WTC11 (cell line): ENCODE measurements around the gene OR14A16. TPM values are rescaled to one million over a fixed set of nuclear protein-coding genes. Genes with fewer than 3 reads are reported as not detected.

Experiments
- ATAC-seq: fragments of 200-7000 bp; cut with Tn5 transposase; 2 replicates; pipeline ENCODE4 v1.10.0; 2021; ENCODE audit warnings: mild to moderate bottlenecking, moderate library complexity
- Bru-seq: library from RNA; stranded (reverse); fragments of 400-500 nt; gene quantifications from one replicate; lab custom pipeline; 2021; lab: Mats Ljungman, UMichigan
- CTCF ChIA-PET: fragments of 300-600 bp; sonication (Branson Sonifier 250); formaldehyde crosslinking; loops from one replicate; lab custom pipeline; 2021; ENCODE audit warnings: antibody characterized with exemption; lab: Charles Lee
- POLR2A ChIA-PET: fragments of 350-600 bp; sonication (Branson Sonifier 250); formaldehyde crosslinking; loops from one replicate; lab custom pipeline; 2021; ENCODE audit warnings: antibody characterized with exemption; lab: Charles Lee
- DNase-seq: peaks from one replicate; pipeline ENCODE4 v3.0.0; 2021; ENCODE audit warnings: low spot score
- H3K27ac Mint-ChIP-seq: 2 replicates; pipeline ENCODE4 v1.8.0; 2021; ENCODE audit warnings: mixed read lengths
- H3K27me3 Mint-ChIP-seq: 2 replicates; pipeline ENCODE4 v1.8.0; 2021; ENCODE audit warnings: low read depth, mild to moderate bottlenecking, moderate library complexity, mixed read lengths
- H3K36me3 Mint-ChIP-seq: 2 replicates; pipeline ENCODE4 v1.8.0; 2021; ENCODE audit warnings: mixed read lengths
- H3K4me1 Mint-ChIP-seq: 2 replicates; pipeline ENCODE4 v1.8.0; 2022; ENCODE audit warnings: mixed read lengths
- H3K4me3 Mint-ChIP-seq: 2 replicates; pipeline ENCODE4 v1.8.0; 2021; ENCODE audit warnings: mild to moderate bottlenecking, moderate library complexity, mixed read lengths
- H3K9me3 Mint-ChIP-seq: 2 replicates; pipeline ENCODE4 v1.8.0; 2021; ENCODE audit warnings: mixed read lengths
- AR ChIP-seq: fragments of 250-450 bp; sonication (Bioruptor Pico); IDR thresholded peaks from 2 replicates; pipeline ENCODE4 v1.9.0; 2021; ENCODE audit warnings: mild to moderate bottlenecking
- CBFB ChIP-seq: sonication (generic); formaldehyde crosslinking; IDR thresholded peaks from 2 replicates; pipeline ENCODE4 v1.8.1; 2022; ENCODE audit warnings: mild to moderate bottlenecking, low read depth, missing genetic modification reagents
- E2F1 ChIP-seq: sonication (generic); formaldehyde crosslinking; IDR thresholded peaks from 2 replicates; pipeline ENCODE4 v1.8.0; 2022; ENCODE audit warnings: mild to moderate bottlenecking, missing genetic modification reagents
- EMX1 ChIP-seq: fragments of 250-450 bp; sonication (Bioruptor Pico); IDR thresholded peaks from 2 replicates; pipeline ENCODE4 v1.8.0; 2021; ENCODE audit warnings: mild to moderate bottlenecking
- FOXK1 ChIP-seq: sonication (generic); formaldehyde crosslinking; IDR thresholded peaks from 2 replicates; pipeline ENCODE4 v1.8.0; 2022; ENCODE audit warnings: mild to moderate bottlenecking, moderate library complexity, missing genetic modification reagents
- GRHL2 ChIP-seq: fragments of 250-450 bp; sonication (Bioruptor Pico); IDR thresholded peaks from 2 replicates; pipeline ENCODE4 v1.8.0; 2022; ENCODE audit warnings: mild to moderate bottlenecking, moderate library complexity; ENCODE audit not compliant: insufficient replicate concordance, severe bottlenecking
- GTF2I ChIP-seq: fragments of 250-450 bp; sonication (Bioruptor Pico); conservative IDR thresholded peaks from 2 replicates; pipeline ENCODE4 v1.4.0; 2021; ENCODE audit warnings: mild to moderate bottlenecking
- NR2C2 ChIP-seq: sonication (generic); formaldehyde crosslinking; IDR thresholded peaks from 2 replicates; pipeline ENCODE4 v1.8.0; 2022; ENCODE audit warnings: mild to moderate bottlenecking, missing genetic modification reagents
- PREB ChIP-seq: sonication (generic); formaldehyde crosslinking; IDR thresholded peaks from 2 replicates; pipeline ENCODE4 v1.8.1; 2022; ENCODE audit warnings: mild to moderate bottlenecking, missing genetic modification reagents, moderate library complexity, borderline replicate concordance
- PRRX2 ChIP-seq: fragments of 250-450 bp; sonication (Bioruptor Pico); IDR thresholded peaks from 2 replicates; pipeline ENCODE4 v1.8.0; 2021; ENCODE audit warnings: mild to moderate bottlenecking
- RELA ChIP-seq: sonication (generic); formaldehyde crosslinking; IDR thresholded peaks from 2 replicates; pipeline ENCODE4 v1.8.1; 2022; ENCODE audit warnings: missing genetic modification reagents, mild to moderate bottlenecking, borderline replicate concordance
- SMAD4 ChIP-seq: sonication (generic); formaldehyde crosslinking; IDR thresholded peaks from 2 replicates; pipeline ENCODE4 v1.8.0; 2022; ENCODE audit warnings: mild to moderate bottlenecking, missing genetic modification reagents
- TCF7 ChIP-seq: sonication (generic); formaldehyde crosslinking; IDR thresholded peaks from 2 replicates; pipeline ENCODE4 v1.8.0; 2022; ENCODE audit warnings: mild to moderate bottlenecking, low read depth, missing genetic modification reagents, moderate library complexity
- TEAD1 ChIP-seq: sonication (generic); formaldehyde crosslinking; IDR thresholded peaks from 2 replicates; pipeline ENCODE4 v1.8.0; 2022; ENCODE audit warnings: mild to moderate bottlenecking, missing genetic modification reagents
- ZNF317 ChIP-seq: sonication (generic); formaldehyde crosslinking; IDR thresholded peaks from 2 replicates; pipeline ENCODE4 v1.8.1; 2023; ENCODE audit warnings: low read depth, mild to moderate bottlenecking, moderate library complexity, missing genetic modification reagents, borderline replicate concordance
- long read RNA-seq, 3 experiments: library from RNA in 1 of 3; library from capped mRNA in 1 of 3; library from polyadenylated mRNA in 1 of 3; unstranded in 2 of 3; stranded (forward) in 1 of 3; transcript quantifications; one replicate each; pipeline ENCODE4 v2.0.0, GENCODE V29; 2021
- total RNA-seq: library from RNA; stranded (reverse); gene quantifications from 3 replicates; pipeline ENCODE4 v1.2.3, GENCODE V29; 2021
- TF ChIP-seq, protein P1 (sequence below): sonication (generic); formaldehyde crosslinking; IDR thresholded peaks from 2 replicates; pipeline ENCODE4 v1.8.1; 2023; ENCODE audit warnings: mild to moderate bottlenecking, missing genetic modification reagents
- TF ChIP-seq, protein P2 (sequence below): sonication (generic); formaldehyde crosslinking; IDR thresholded peaks from 2 replicates; pipeline ENCODE4 v1.8.0; 2022; ENCODE audit warnings: mild to moderate bottlenecking, missing genetic modification reagents
- TF ChIP-seq, protein P3 (sequence below): fragments of 250-450 bp; sonication (Bioruptor Pico); IDR thresholded peaks from 2 replicates; pipeline ENCODE4 v1.9.0; 2021; ENCODE audit warnings: moderate library complexity, mild to moderate bottlenecking, inconsistent platforms, borderline replicate concordance
- TF ChIP-seq, protein P4 (sequence below): fragments of 250-450 bp; sonication (Bioruptor Pico); IDR thresholded peaks from 2 replicates; pipeline ENCODE4 v1.9.0; 2021; ENCODE audit warnings: mild to moderate bottlenecking

OR14A16 gene
- total RNA-seq (0.17 to 0.18 TPM in 2 of 3 replicates, not detected in the other), Bru-seq, nascent RNA (percentile 50 among the genes with signal in this experiment)
- long read RNA-seq, experiment 1: 0 reads
- long read RNA-seq, experiment 2, partial matches to known transcripts: 0 of 1 reads
- long read RNA-seq, experiment 2, other reads (novel, unspliced or antisense): 0 of 1 reads
- long read RNA-seq, experiment 3: 0 reads

DNA sequence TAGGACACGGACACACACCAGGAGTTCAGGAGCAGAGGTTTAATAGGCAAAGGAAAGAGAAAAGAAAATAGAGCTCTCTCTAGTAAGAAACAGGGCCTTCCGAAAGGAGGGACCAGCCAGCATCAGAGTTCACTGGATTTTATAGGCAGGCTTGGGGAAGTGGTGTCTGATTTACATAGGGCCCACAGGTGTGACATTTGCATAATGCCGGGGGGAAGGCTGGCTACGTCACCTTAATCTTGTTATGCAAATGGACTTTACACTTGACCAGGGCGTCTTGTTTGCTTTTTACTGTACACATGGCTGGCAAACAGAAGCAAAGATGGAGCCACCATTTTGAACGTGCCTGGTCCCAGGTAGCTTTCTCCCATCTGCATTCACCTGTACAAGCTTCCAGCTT lies at the start of gene OR14A16:
OR14A16 (minus strand) TSS at position 97 of the 400 bp plus-strand sequence. CDS start 8,390 bp downstream, outside the sequence.
- Mint-ChIP-seq H3K4me3 (peak within 1 kb of the TSS; percentile 43), H3K4me1 (peaks cover 28% of the 10 kb centered on the region), H3K27ac (peak within 1 kb of the TSS; percentile 80; the same call in 1 of the 2 replicates), H3K9me3 (peaks cover 56% of the 10 kb centered on the region), H3K27me3 (no peaks in the 10 kb centered on the region), H3K36me3 (peaks cover 16% of the 10 kb centered on the region)
- ATAC-seq (peak; percentile 92), DNase-seq (peak; percentile 42)
- CTCF ChIA-PET: no interaction called here
- no peak for TF ChIP-seq GRHL2 (CRISPR knock-in tag)
- TF ChIP-seq AR: no peak
- TF ChIP-seq RELA (CRISPR knock-in tag): no peak
- no peak for TF ChIP-seq NR2C2 (CRISPR knock-in tag)
- no peak for TF ChIP-seq TEAD1 (CRISPR knock-in tag)
- no peak for TF ChIP-seq PREB
- TF ChIP-seq, protein P1, sequence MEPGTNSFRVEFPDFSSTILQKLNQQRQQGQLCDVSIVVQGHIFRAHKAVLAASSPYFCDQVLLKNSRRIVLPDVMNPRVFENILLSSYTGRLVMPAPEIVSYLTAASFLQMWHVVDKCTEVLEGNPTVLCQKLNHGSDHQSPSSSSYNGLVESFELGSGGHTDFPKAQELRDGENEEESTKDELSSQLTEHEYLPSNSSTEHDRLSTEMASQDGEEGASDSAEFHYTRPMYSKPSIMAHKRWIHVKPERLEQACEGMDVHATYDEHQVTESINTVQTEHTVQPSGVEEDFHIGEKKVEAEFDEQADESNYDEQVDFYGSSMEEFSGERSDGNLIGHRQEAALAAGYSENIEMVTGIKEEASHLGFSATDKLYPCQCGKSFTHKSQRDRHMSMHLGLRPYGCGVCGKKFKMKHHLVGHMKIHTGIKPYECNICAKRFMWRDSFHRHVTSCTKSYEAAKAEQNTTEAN (CRISPR knock-in tag): no peak
- TF ChIP-seq, protein P2, sequence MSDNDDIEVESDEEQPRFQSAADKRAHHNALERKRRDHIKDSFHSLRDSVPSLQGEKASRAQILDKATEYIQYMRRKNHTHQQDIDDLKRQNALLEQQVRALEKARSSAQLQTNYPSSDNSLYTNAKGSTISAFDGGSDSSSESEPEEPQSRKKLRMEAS (CRISPR knock-in tag): no peak
- no peak for TF ChIP-seq E2F1 (CRISPR knock-in tag)
- no peak for TF ChIP-seq FOXK1
- POLR2A ChIA-PET: no interaction called here

- no peaks in the 10 kb centered on the region for H3K27me3 Mint-ChIP-seq
- H3K27ac Mint-ChIP-seq: no peak overlapping the region
- ChIA-PET POLR2A (no interaction called here), CTCF (no interaction called here)
- no peak for TF ChIP-seq PRRX2 (CRISPR knock-in tag)
- no peak for TF ChIP-seq GTF2I (CRISPR knock-in tag)
- TF ChIP-seq EMX1: no peak
- TF ChIP-seq TCF7 (CRISPR knock-in tag): no peak
- TF ChIP-seq, protein P3, sequence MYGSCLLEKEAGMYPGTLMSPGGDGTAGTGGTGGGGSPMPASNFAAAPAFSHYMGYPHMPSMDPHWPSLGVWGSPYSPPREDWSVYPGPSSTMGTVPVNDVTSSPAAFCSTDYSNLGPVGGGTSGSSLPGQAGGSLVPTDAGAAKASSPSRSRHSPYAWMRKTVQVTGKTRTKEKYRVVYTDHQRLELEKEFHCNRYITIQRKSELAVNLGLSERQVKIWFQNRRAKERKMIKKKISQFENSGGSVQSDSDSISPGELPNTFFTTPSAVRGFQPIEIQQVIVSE (CRISPR knock-in tag): no peak
- peaks cover 42% of the 10 kb centered on the region for H3K9me3 Mint-ChIP-seq
- H3K36me3 Mint-ChIP-seq: peaks cover 30% of the 10 kb centered on the region
- DNase-seq (no peak), ATAC-seq (no peak)
- no peaks in the 10 kb centered on the region for H3K4me1 Mint-ChIP-seq
- H3K4me3 Mint-ChIP-seq: no peak overlapping the region
These were observed 41.5 kb upstream of the OR14A16 start for GRCh38 chr1:247865416-247865815.

DNA sequence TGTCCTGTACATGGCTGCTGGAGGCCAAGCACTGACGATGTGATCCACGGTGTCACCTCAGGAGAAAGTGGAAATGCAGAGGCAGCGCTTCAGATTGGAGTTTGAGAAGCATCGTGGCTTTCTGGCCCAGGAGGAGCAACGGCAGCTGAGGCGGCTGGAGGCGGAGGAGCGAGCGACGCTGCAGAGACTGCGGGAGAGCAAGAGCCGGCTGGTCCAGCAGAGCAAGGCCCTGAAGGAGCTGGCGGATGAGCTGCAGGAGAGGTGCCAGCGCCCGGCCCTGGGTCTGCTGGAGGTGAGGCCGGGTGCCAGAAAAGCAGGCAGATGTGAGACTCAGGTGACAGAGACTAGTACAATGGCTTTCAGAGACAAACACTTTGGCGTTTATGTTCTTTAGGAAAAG lies 40.7 kb upstream of the OR14A16 start:
- no peak for ATAC-seq
- DNase-seq: no peak
- no peaks in the 10 kb centered on the region for H3K4me1 Mint-ChIP-seq
- H3K27ac Mint-ChIP-seq: no peak overlapping the region
- ChIA-PET POLR2A (no interaction called here), CTCF (no interaction called here)
- H3K36me3 Mint-ChIP-seq: peaks cover 25% of the 10 kb centered on the region
- H3K9me3 Mint-ChIP-seq: peaks cover 38% of the 10 kb centered on the region
- H3K27me3 Mint-ChIP-seq: no peaks in the 10 kb centered on the region
- no peak for TF ChIP-seq ZNF317 (CRISPR knock-in tag)
- TF ChIP-seq, protein P4, sequence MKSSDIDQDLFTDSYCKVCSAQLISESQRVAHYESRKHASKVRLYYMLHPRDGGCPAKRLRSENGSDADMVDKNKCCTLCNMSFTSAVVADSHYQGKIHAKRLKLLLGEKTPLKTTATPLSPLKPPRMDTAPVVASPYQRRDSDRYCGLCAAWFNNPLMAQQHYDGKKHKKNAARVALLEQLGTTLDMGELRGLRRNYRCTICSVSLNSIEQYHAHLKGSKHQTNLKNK (CRISPR knock-in tag): no peak
- no peak for TF ChIP-seq CBFB (CRISPR knock-in tag)
- TF ChIP-seq SMAD4: no peak
- no peak overlapping the region for H3K4me3 Mint-ChIP-seq
